ENCODE measurements around the gene FHL1.
"Not testable (repeated sequence)": the region's sequence is repeated elsewhere in the genome, so short reads cannot be mapped to it uniquely, and the experiment has no call there.

FHL1 gene

GRCh38 chrX:136207546-136207945 lies 60.2 kb downstream of the FHL1 start:
- in situ Hi-C loops (cut with MboI; ENCODE audit: low sequenced_read_pairs) = no loop called here

- in situ Hi-C loops (cut with MboI; ENCODE audit: low sequenced_read_pairs) = no loop called here
Measured at GRCh38 chrX:136209016-136209738, 61.8 kb downstream of the FHL1 start.

GRCh38 chrX:136209751-136210150 lies 62.4 kb downstream of the FHL1 start:
- in situ Hi-C loops (cut with MboI; ENCODE audit: low sequenced_read_pairs) = no loop called here

- in situ Hi-C loops (cut with MboI; ENCODE audit: low sequenced_read_pairs) = no loop called here
Measured at GRCh38 chrX:136210243-136210642, 62.9 kb downstream of the FHL1 start.

- in situ Hi-C loops (cut with MboI; ENCODE audit: low sequenced_read_pairs) = no loop called here
Measured at GRCh38 chrX:136210806-136211205, 63.5 kb downstream of the FHL1 start.

GRCh38 chrX:136211766-136212556 lies 64.6 kb downstream of the FHL1 start:
- in situ Hi-C loops (cut with MboI; ENCODE audit: low sequenced_read_pairs) = no loop called here

- in situ Hi-C loops (cut with MboI; ENCODE audit: low sequenced_read_pairs) = no loop called here
Measured at GRCh38 chrX:136212557-136213111, 65.3 kb downstream of the FHL1 start.

GRCh38 chrX:136214551-136214950 lies 67.2 kb downstream of the FHL1 start:
- in situ Hi-C loops (cut with MboI; ENCODE audit: low sequenced_read_pairs) = no loop called here

- in situ Hi-C loops (cut with MboI; ENCODE audit: low sequenced_read_pairs) = no loop called here
Measured at GRCh38 chrX:136215559-136215958, 68.2 kb downstream of the FHL1 start.

- in situ Hi-C loops (cut with MboI; ENCODE audit: low sequenced_read_pairs) = no loop called here
Measured at GRCh38 chrX:136219893-136220292, 72.6 kb downstream of the FHL1 start.

- in situ Hi-C loops (cut with MboI; ENCODE audit: low sequenced_read_pairs) = no loop called here
Measured at GRCh38 chrX:136220540-136220939, 73.2 kb downstream of the FHL1 start.

- in situ Hi-C loops (cut with MboI; ENCODE audit: low sequenced_read_pairs) = no loop called here
Measured at GRCh38 chrX:136220951-136221350, 73.6 kb downstream of the FHL1 start.

GRCh38 chrX:136221851-136222513 lies 74.6 kb downstream of the FHL1 start:
- in situ Hi-C loops (cut with MboI; ENCODE audit: low sequenced_read_pairs) = no loop called here

- in situ Hi-C loops (cut with MboI; ENCODE audit: low sequenced_read_pairs) = no loop called here
Measured at GRCh38 chrX:136227074-136227473, 79.7 kb downstream of the FHL1 start.

- in situ Hi-C loops (cut with MboI; ENCODE audit: low sequenced_read_pairs) = no loop called here
Measured at GRCh38 chrX:136227948-136228838, 80.9 kb downstream of the FHL1 start.

GRCh38 chrX:136228839-136229207 lies 81.5 kb downstream of the FHL1 start:
- in situ Hi-C loops (cut with MboI; ENCODE audit: low sequenced_read_pairs) = no loop called here

- in situ Hi-C loops (cut with MboI; ENCODE audit: low sequenced_read_pairs) = no loop called here
Measured at GRCh38 chrX:136237074-136237473, 89.7 kb downstream of the FHL1 start.

- in situ Hi-C loops (cut with MboI; ENCODE audit: low sequenced_read_pairs) = not testable (repeated sequence)
Measured at GRCh38 chrX:136237849-136238248, 90.5 kb downstream of the FHL1 start.

GRCh38 chrX:136246201-136246600 lies 98.9 kb downstream of the FHL1 start:
- in situ Hi-C loops (cut with MboI; ENCODE audit: low sequenced_read_pairs) = no loop called here

GRCh38 chrX:136250191-136251040 lies 103.1 kb downstream of the FHL1 start:
- in situ Hi-C loops (cut with MboI; ENCODE audit: low sequenced_read_pairs) = no loop called here
